ENCODE data around the gene XRCC5. TPM values are rescaled to one million over a fixed set of nuclear protein-coding genes. Genes with fewer than 3 reads are reported as not detected.

XRCC5 gene
- total RNA-seq, 2 donors from 2014 or later, result 116 to 152 TPM

- Histone ChIP-seq H3K4me3 (no peak overlapping the region), H3K4me1 (replicated peaks) (no peaks in the 10 kb centered on the region), H3K36me3 (no peaks in the 10 kb centered on the region), H3K27me3 (replicated peaks; ENCODE audit: insufficient read depth) (no peaks in the 10 kb centered on the region), H3K9me3 (no peaks in the 10 kb centered on the region), H3K27ac (no peak overlapping the region)
- WGBS, result 65% methylated on average over 3 of the region's 3 CpGs
- TF ChIP-seq POLR2AphosphoS5 (IDR thresholded peaks at IDR 0.05) (no peak), CTCF (IDR thresholded peaks at IDR 0.05) (no peak), POLR2A (IDR thresholded peaks at IDR 0.05) (no peak)
- DNase-seq (ENCODE audit: low spot score), result no peak
- intact Hi-C loops (cut with DNase I), result no loop called here
Observed at GRCh38 chr2:216210701-216211540, 101.8 kb downstream of the XRCC5 start.

GRCh38 chr2:216211614-216212145 is 102.5 kb downstream of the XRCC5 start:
- intact Hi-C loops (cut with DNase I), result no loop called here
- H3K9me3 ChIP-seq, result no peaks in the 10 kb centered on the region
- H3K27me3 ChIP-seq (replicated peaks; ENCODE audit: insufficient read depth), result no peaks in the 10 kb centered on the region
- H3K27ac ChIP-seq, result no peak overlapping the region
- H3K36me3 ChIP-seq, result no peaks in the 10 kb centered on the region
- no peak overlapping the region for H3K4me3 ChIP-seq
- WGBS, result 89% methylated on average over 2 of the region's 2 CpGs
- no peak for DNase-seq (ENCODE audit: low spot score)
- TF ChIP-seq CTCF (IDR thresholded peaks at IDR 0.05) (no peak), POLR2A (IDR thresholded peaks at IDR 0.05) (no peak), POLR2AphosphoS5 (IDR thresholded peaks at IDR 0.05) (no peak)
- no peaks in the 10 kb centered on the region for H3K4me1 ChIP-seq (replicated peaks)

DNA sequence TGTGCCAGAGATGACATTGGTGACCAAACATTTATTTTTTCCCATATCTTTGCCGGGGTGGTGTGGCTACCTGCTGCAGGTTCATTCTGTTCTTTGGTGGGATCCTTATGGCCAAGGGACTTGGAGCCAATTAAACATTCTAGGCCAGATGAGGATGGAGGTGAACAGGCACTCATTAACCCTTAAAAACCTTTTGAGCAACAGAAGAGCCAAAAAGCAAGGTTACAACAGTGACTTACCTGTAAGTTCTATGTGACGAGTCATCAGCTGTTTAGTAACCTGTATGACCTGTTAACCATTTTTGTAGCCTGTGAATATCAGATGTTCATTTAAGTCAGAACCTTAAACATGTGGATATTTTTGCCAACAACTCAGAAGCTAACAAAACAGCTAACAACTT is 105.6 kb downstream of the XRCC5 start:
- Histone ChIP-seq H3K27ac (no peak overlapping the region), H3K36me3 (no peaks in the 10 kb centered on the region), H3K4me1 (replicated peaks) (no peaks in the 10 kb centered on the region), H3K27me3 (replicated peaks; ENCODE audit: insufficient read depth) (no peaks in the 10 kb centered on the region), H3K4me3 (no peak overlapping the region), H3K9me3 (no peaks in the 10 kb centered on the region)
- TF ChIP-seq POLR2A (IDR thresholded peaks at IDR 0.05) (no peak), POLR2AphosphoS5 (IDR thresholded peaks at IDR 0.05) (no peak)
- 72% methylated on average over 2 of the region's 2 CpGs for WGBS
- intact Hi-C loops (cut with DNase I), result no loop called here
- DNase-seq (ENCODE audit: low spot score), result no peak

GRCh38 chr2:216215658-216216390 is 106.7 kb downstream of the XRCC5 start:
- intact Hi-C loops (cut with DNase I), result no loop called here

More at GRCh38 chr2:216215658-216216390, 106.7 kb downstream of the XRCC5 start:
- Histone ChIP-seq H3K27ac (no peak overlapping the region), H3K9me3 (no peaks in the 10 kb centered on the region), H3K36me3 (no peaks in the 10 kb centered on the region), H3K27me3 (replicated peaks; ENCODE audit: insufficient read depth) (no peaks in the 10 kb centered on the region), H3K4me3 (no peak overlapping the region), H3K4me1 (replicated peaks) (no peaks in the 10 kb centered on the region)
- WGBS, result 70% methylated on average over 4 of the region's 4 CpGs
- no peak for TF ChIP-seq POLR2A (IDR thresholded peaks at IDR 0.05)
- TF ChIP-seq CTCF (IDR thresholded peaks at IDR 0.05), result no peak
- no peak for TF ChIP-seq POLR2AphosphoS5 (IDR thresholded peaks at IDR 0.05)
- DNase-seq (ENCODE audit: low spot score), result no peak

Data from prostate gland (tissue), 2 donors.